HepG2 (cell line): ENCODE results near the gene TUBB. TPM values are rescaled to one million over a fixed set of nuclear protein-coding genes. Genes with fewer than 3 reads are reported as not detected.
A peak's percentile ranks its signal among the peaks of the same experiment; 100 is the strongest.

ENCODE experiments used
- ATAC-seq: fragments of 200-7000 bp; cut with Tn5 transposase; 3 replicates; pipeline ENCODE4 v1.9.1; 2020; ENCODE audit warnings: mild to moderate bottlenecking, moderate library complexity
- BruUV-seq: library from RNA; stranded (reverse); fragments of 400-500 nt; replicated peaks from 2 replicates; lab custom pipeline; 2021; lab: Mats Ljungman, UMichigan
- CTCF ChIA-PET: fragments of 300-600 bp; formaldehyde crosslinking; extraction: SDS; loops from one replicate; lab custom pipeline; 2021; ENCODE audit warnings: low total read pairs, inconsistent platforms, low intra/inter-chr PET ratio; lab: Yijun Ruan, JAX
- POLR2A ChIA-PET: fragments of 350-600 bp; sonication (Branson Sonifier 250); formaldehyde crosslinking; loops from one replicate; lab custom pipeline; 2020; ENCODE audit warnings: antibody characterized with exemption, inconsistent platforms; lab: Yijun Ruan, JAX
- DNase-seq: peaks from one replicate; pipeline ENCODE4 v3.0.0-alpha.2; 2015; ENCODE audit warnings: low spot score
- FAIRE-seq: peaks from 3 replicates; lab custom pipeline; 2011; peaks lifted over from hg19 to GRCh38; lab: Jason Lieb, UNC
- H2AFZ ChIP-seq: one replicate; pipeline ENCODE4 v1.6.1; 2011; ENCODE audit warnings: low read length, inconsistent platforms
- H3K27ac ChIP-seq: fragments of 300-600 bp; 3 replicates; pipeline ENCODE4 v1.8.0; 2011; ENCODE audit warnings: mixed run types, mild to moderate bottlenecking, mixed read lengths, low read length, inconsistent platforms; ENCODE audit not compliant: insufficient read depth; ENCODE audit errors: extremely low read length
- H3K27me3 ChIP-seq, 2 experiments: fragments of 200-600 bp in 1 of 2; 2 replicates in 1 of 2; 3 replicates in 1 of 2; pipeline versions ENCODE4 v1.6.0 to v1.8.0; 2011; ENCODE audit warnings: low read length in 2 of 2, mild to moderate bottlenecking in 2 of 2, moderate library complexity in 2 of 2, inconsistent platforms in 1 of 2; ENCODE audit not compliant: insufficient read depth in 2 of 2, control insufficient read depth in 1 of 2
- H3K36me3 ChIP-seq, 2 experiments: fragments of 200-600 bp in 1 of 2; replicated peaks in 1 of 2; 2 replicates in 1 of 2; 3 replicates in 1 of 2; pipeline versions ENCODE4 v1.5.1 to v1.8.0; 2011; ENCODE audit warnings: low read length in 2 of 2, inconsistent platforms in 1 of 2; ENCODE audit not compliant: insufficient read depth in 2 of 2, control insufficient read depth in 1 of 2
- H3K4me1 ChIP-seq: 2 replicates; pipeline ENCODE4 v1.5.1; 2012; ENCODE audit warnings: low read length, inconsistent platforms; ENCODE audit not compliant: insufficient read depth
- H3K4me2 ChIP-seq: 2 replicates; pipeline ENCODE4 v1.6.0; 2011; ENCODE audit warnings: low read depth, low read length, inconsistent platforms
- H3K4me3 ChIP-seq, 3 experiments: fragments of 200-600 bp in 1 of 3; sonication (generic), shearing (Covaris generic) in 1 of 3; replicated peaks in 1 of 3; 2 replicates each; pipeline ENCODE4 v1.5.1; 2011 to 2016; ENCODE audit warnings: low read length in 3 of 3, inconsistent platforms in 2 of 3, low read depth in 2 of 3, mild to moderate bottlenecking in 2 of 3, control low read depth in 1 of 3, mixed read lengths in 1 of 3; ENCODE audit not compliant: insufficient read depth in 1 of 3
- H3K79me2 ChIP-seq: one replicate; pipeline ENCODE4 v1.6.1; 2011; ENCODE audit warnings: low read length, inconsistent platforms; ENCODE audit not compliant: insufficient read depth
- H3K9ac ChIP-seq: 2 replicates; pipeline ENCODE4 v1.6.0; 2011; ENCODE audit warnings: mild to moderate bottlenecking, low read depth, low read length, inconsistent platforms; ENCODE audit not compliant: insufficient read depth
- H3K9me3 ChIP-seq: 2 replicates; pipeline ENCODE4 v1.5.1; 2012; ENCODE audit warnings: mild to moderate bottlenecking, low read length
- H4K20me1 ChIP-seq: 2 replicates; pipeline ENCODE4 v1.6.0; 2011; ENCODE audit warnings: inconsistent platforms, mild to moderate bottlenecking, low read length, moderate library complexity; ENCODE audit not compliant: insufficient read depth
- BRD4 ChIP-seq: sonication (generic); formaldehyde crosslinking; IDR thresholded peaks from 2 replicates; pipeline ENCODE4 v1.4.0; 2020; ENCODE audit warnings: missing genetic modification reagents
- CHCHD3 ChIP-seq: sonication (generic); formaldehyde crosslinking; IDR thresholded peaks from 2 replicates; pipeline ENCODE4 v1.8.0; 2022; ENCODE audit warnings: mild to moderate bottlenecking, missing genetic modification reagents, moderate library complexity
- DMAP1 ChIP-seq: IDR thresholded peaks from 2 replicates; pipeline ENCODE4 v1.6.1; 2016
- DNMT3B ChIP-seq: conservative IDR thresholded peaks from 2 replicates; pipeline ENCODE4 v1.6.1; 2016; ENCODE audit warnings: missing biosample characterization, control low read depth
- GABPA ChIP-seq, 2 experiments: IDR thresholded peaks; 2 replicates each; pipeline ENCODE4 v1.6.1; 2011 to 2016; ENCODE audit warnings: low read depth in 2 of 2, low read length in 1 of 2, missing biosample characterization in 1 of 2, missing genetic modification characterization in 1 of 2
- KLF13 ChIP-seq: sonication (generic); formaldehyde crosslinking; IDR thresholded peaks from 2 replicates; pipeline ENCODE4 v1.4.0; 2020; ENCODE audit warnings: mild to moderate bottlenecking, missing genetic modification reagents
- KLF6 ChIP-seq: IDR thresholded peaks from 2 replicates; pipeline ENCODE4 v1.8.0; 2016; ENCODE audit warnings: missing biosample characterization, missing genetic modification reagents
- MAF1 ChIP-seq: sonication (generic); formaldehyde crosslinking; IDR thresholded peaks from 2 replicates; pipeline ENCODE4 v1.5.0; 2020; ENCODE audit warnings: missing genetic modification reagents, borderline replicate concordance
- NAIF1 ChIP-seq: sonication (generic); formaldehyde crosslinking; IDR thresholded peaks from 2 replicates; pipeline ENCODE4 v1.5.0; 2020; ENCODE audit warnings: mild to moderate bottlenecking, missing genetic modification reagents, borderline replicate concordance
- NFYC ChIP-seq: IDR thresholded peaks from 2 replicates; pipeline ENCODE4 v1.6.1; 2016; ENCODE audit warnings: missing genetic modification reagents, missing compliant biosample characterization
- RARG ChIP-seq: sonication (generic); formaldehyde crosslinking; IDR thresholded peaks from 2 replicates; pipeline ENCODE4 v1.4.0; 2020; ENCODE audit warnings: low read depth, mild to moderate bottlenecking, missing genetic modification reagents
- RORA ChIP-seq: sonication (generic); formaldehyde crosslinking; IDR thresholded peaks from 2 replicates; pipeline ENCODE4 v1.5.0; 2020; ENCODE audit warnings: mild to moderate bottlenecking, missing genetic modification reagents, moderate library complexity
- ZMYM2 ChIP-seq: sonication (generic); formaldehyde crosslinking; IDR thresholded peaks from 2 replicates; pipeline ENCODE4 v1.8.0; 2022; ENCODE audit warnings: mild to moderate bottlenecking, missing genetic modification reagents
- ZNF17 ChIP-seq: sonication (generic); formaldehyde crosslinking; IDR thresholded peaks from 2 replicates; pipeline ENCODE4 v1.5.0; 2020; ENCODE audit warnings: mild to moderate bottlenecking, missing genetic modification reagents
- ZNF253 ChIP-seq: sonication (generic); formaldehyde crosslinking; IDR thresholded peaks from 2 replicates; pipeline ENCODE4 v1.8.0; 2022; ENCODE audit warnings: mild to moderate bottlenecking, missing genetic modification reagents, borderline replicate concordance
- ZNF282 ChIP-seq: fragments of 450-650 bp; IDR thresholded peaks from 2 replicates; pipeline ENCODE4 v1.6.1; 2018; ENCODE audit not compliant: partially characterized antibody
- ZNF547 ChIP-seq: sonication (generic); formaldehyde crosslinking; IDR thresholded peaks from 2 replicates; pipeline ENCODE4 v1.5.1; 2020; ENCODE audit warnings: mild to moderate bottlenecking, missing genetic modification reagents
- ZNF674 ChIP-seq: sonication (generic); formaldehyde crosslinking; IDR thresholded peaks from 2 replicates; pipeline ENCODE4 v1.5.0; 2020; ENCODE audit warnings: low read depth, mild to moderate bottlenecking, missing genetic modification reagents
- ZNF75D ChIP-seq: sonication (generic); formaldehyde crosslinking; IDR thresholded peaks from 2 replicates; pipeline ENCODE4 v1.8.1; 2023; ENCODE audit warnings: missing genetic modification reagents, mild to moderate bottlenecking, borderline replicate concordance
- ZNF766 ChIP-seq: sonication (generic); formaldehyde crosslinking; IDR thresholded peaks from 2 replicates; pipeline ENCODE4 v1.5.0; 2020; ENCODE audit warnings: missing genetic modification reagents, borderline replicate concordance
- WGBS: methylation state at CpG from one replicate; pipeline ENCODE4 v1.1.6; 2017; ENCODE audit warnings: low lambda C conversion rate; 5-methylcytosine and 5-hydroxymethylcytosine counted together
- in situ Hi-C: cut with HindIII; loops from 2 replicates; pipeline ENCODE4 v1.10.0; 2017; ENCODE audit warnings: low pct_unique_long_range_greater_than_20kb; ENCODE audit not compliant: extremely low pct_ligation_motif_present
- intact Hi-C: fragments of 100-400 bp; cut with micrococcal nuclease; formaldehyde crosslinking; loops from one replicate; pipeline ENCODE4 v1.10.0; 2022; ENCODE audit not compliant: unreplicated experiment
- polyA plus RNA-seq, 8 experiments: library from polyadenylated mRNA; depleted of rRNA in 3 of 8; stranded (reverse) in 7 of 8; unstranded in 1 of 8; fragments of >200 nt; fragmentation: Illumina TruSeq in 4 of 8; extraction: Trizol in 4 of 8; gene quantifications; 2 replicates each; pipeline versions ENCODE4 v1.2.1 to v1.2.3, GENCODE V29; 2011 to 2016; ENCODE audit warnings: low read depth in 4 of 8, missing spikeins in 1 of 8, mixed read lengths in 1 of 8; ENCODE audit not compliant: insufficient read depth in 1 of 8
- total RNA-seq, 5 experiments: library from RNA; depleted of rRNA; stranded (reverse); fragments of >200 nt; fragmentation: Illumina TruSeq; extraction: Trizol; gene quantifications; 2 replicates each; pipeline ENCODE4 v1.2.3, GENCODE V29; 2016; ENCODE audit warnings: low read depth in 1 of 5
- TF ChIP-seq, protein P1 (sequence below): sonication (generic); formaldehyde crosslinking; IDR thresholded peaks from 2 replicates; pipeline ENCODE4 v1.5.1; 2020; ENCODE audit warnings: mild to moderate bottlenecking, missing genetic modification reagents, borderline replicate concordance
- TF ChIP-seq, protein P2 (sequence below): IDR thresholded peaks from 2 replicates; pipeline ENCODE4 v1.6.1; 2016; ENCODE audit warnings: missing compliant biosample characterization, missing genetic modification reagents, borderline replicate concordance

TUBB gene
- total and polyA plus RNA-seq, 2 of the 13 experiments (the other 11 are each of a cell fraction or from before 2014, with no cell fraction given) = 911 to 1,163 TPM

DNA sequence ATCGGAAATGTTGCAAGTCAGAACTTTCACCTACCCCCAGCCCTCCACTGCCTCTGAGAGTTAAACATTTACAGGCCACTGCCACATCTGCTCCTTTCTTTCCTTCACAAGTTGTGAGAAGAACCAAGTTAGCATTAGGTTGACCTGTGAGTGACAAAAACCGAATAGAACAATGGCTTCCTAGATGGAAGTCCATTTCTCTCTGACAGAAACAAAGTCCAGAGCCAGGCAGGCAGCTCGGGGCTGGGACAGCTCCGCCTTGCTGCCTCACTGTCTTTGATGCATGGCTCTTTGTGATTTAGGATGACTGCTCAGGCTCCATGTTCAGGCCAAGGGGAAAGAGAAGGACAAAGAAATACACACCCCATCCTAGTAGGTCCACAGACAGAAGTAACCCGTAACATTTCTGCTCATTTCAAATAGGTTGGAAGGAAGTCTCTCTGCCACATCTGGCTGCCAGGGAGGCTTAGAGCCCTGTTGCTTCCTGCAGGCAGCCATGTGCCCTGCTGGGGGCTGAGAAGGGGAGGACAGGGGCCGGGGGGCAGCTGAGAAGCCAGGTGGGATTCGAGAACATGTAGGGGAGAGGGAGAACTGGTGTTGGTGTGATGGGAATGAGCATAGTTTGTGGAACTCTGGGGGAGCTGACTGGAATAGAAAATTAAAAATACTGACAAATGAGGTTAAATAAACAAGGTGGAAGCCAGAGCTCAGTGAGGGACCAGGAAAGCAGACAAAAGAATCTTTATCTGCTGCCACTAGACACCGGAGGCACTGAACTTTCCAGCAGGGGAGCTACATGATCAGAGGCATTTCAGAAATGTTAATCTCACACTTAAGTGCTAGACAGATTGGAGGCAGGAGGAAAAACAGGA, 43.7 kb downstream of the TUBB start:
- intact Hi-C loops (loop anchor here (1.0 kb wide), 2 partner anchors 20 to 63 kb away; partner anchors contain the start of gene IER3), in situ Hi-C loops (no loop called here)
- H3K36me3 ChIP-seq = no peaks in the 10 kb centered on the region
- no peaks in the 10 kb centered on the region for H3K27me3 ChIP-seq
- POLR2A ChIA-PET = interaction anchor here (0.8 to 11.8 kb wide), 29 partner anchors 9 to 149 kb away, joined by 3 to 414 read pairs (median 6); partner anchors contain the start of genes DHX16, FLOT1, IER3 and MDC1
- H3K9me3 ChIP-seq = no peaks in the 10 kb centered on the region
- peaks cover 100% of the 10 kb centered on the region for H3K4me1 ChIP-seq
- under 1% methylated on average over 8 of the region's 8 CpGs for WGBS
- FAIRE-seq = peak; percentile 95
- H3K79me2 ChIP-seq = no peaks in the 10 kb centered on the region
- H2AFZ ChIP-seq = no peak overlapping the region
- CTCF ChIA-PET = interaction anchor here (1.1 kb wide), 1 partner anchor 64 kb away, joined by 3 read pairs; no protein-coding TSS in a partner anchor
- peak overlapping the region; percentile 85 for H3K4me2 ChIP-seq
- peak; percentile 86 for ATAC-seq
- H4K20me1 ChIP-seq = no peaks in the 10 kb centered on the region
- H3K4me3 ChIP-seq = peak overlapping the region; percentile 17 to 62 (median 38); a peak in 5 of 6 replicates
- H3K27ac ChIP-seq = peak overlapping the region; percentile 98
- peak overlapping the region; percentile 87 for H3K9ac ChIP-seq
- peak; percentile 99 for DNase-seq
- no TSS peak for BruUV-seq
- TF ChIP-seq ZNF282 (no peak), ZMYM2 (CRISPR knock-in tag) (peak; percentile 54; the same call in 1 of the 2 replicates), RARG (CRISPR knock-in tag) (no peak), KLF13 (CRISPR knock-in tag) (0 out of 2 replicates have a peak, but pooled peaks have one; percentile 41), ZNF547 (CRISPR knock-in tag) (peak; percentile 55; the same call in 1 of the 2 replicates), DNMT3B (peak; percentile 83), ZNF75D (no peak), DMAP1 (peak; percentile 40; the same call in 1 of the 2 replicates), ZNF253 (CRISPR knock-in tag) (peak; percentile 65; the same call in 1 of the 2 replicates), GABPA (IDR thresholded peaks at IDR 0.05; ENCODE audit: low read depth, low read length) (no peak), GABPA (CRISPR knock-in tag; IDR thresholded peaks at IDR 0.05; ENCODE audit: low read depth) (peak; percentile 71), NAIF1 (CRISPR knock-in tag) (peak; percentile 81; the same call in 1 of the 2 replicates), NFYC (peak; percentile 33; the same call in 1 of the 2 replicates), BRD4 (CRISPR knock-in tag) (peak; percentile 91), CHCHD3 (CRISPR knock-in tag) (peak; percentile 70), ZNF674 (0 out of 2 replicates have a peak, but pooled peaks have one; percentile 63), KLF6 (CRISPR knock-in tag) (peak; percentile 56), ZNF17 (CRISPR knock-in tag) (no peak), MAF1 (CRISPR knock-in tag) (no peak; the same call in 1 of the 2 replicates), RORA (CRISPR knock-in tag) (0 out of 2 replicates have a peak, but pooled peaks have one; percentile 38), ZNF766 (no peak)
- TF ChIP-seq, protein P1, sequence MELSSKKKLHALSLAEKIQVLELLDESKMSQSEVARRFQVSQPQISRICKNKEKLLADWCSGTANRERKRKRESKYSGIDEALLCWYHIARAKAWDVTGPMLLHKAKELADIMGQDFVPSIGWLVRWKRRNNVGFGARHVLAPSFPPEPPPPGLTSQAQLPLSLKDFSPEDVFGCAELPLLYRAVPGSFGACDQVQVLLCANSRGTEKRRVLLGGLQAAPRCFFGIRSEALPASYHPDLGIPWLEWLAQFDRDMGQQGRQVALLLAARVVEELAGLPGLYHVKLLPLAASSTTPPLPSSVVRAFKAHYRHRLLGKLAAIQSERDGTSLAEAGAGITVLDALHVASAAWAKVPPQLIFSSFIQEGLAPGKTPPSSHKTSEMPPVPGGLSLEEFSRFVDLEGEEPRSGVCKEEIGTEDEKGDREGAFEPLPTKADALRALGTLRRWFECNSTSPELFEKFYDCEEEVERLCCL (CRISPR knock-in tag) = peak; percentile 88
- TF ChIP-seq, protein P2, sequence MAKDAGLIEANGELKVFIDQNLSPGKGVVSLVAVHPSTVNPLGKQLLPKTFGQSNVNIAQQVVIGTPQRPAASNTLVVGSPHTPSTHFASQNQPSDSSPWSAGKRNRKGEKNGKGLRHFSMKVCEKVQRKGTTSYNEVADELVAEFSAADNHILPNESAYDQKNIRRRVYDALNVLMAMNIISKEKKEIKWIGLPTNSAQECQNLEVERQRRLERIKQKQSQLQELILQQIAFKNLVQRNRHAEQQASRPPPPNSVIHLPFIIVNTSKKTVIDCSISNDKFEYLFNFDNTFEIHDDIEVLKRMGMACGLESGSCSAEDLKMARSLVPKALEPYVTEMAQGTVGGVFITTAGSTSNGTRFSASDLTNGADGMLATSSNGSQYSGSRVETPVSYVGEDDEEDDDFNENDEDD (CRISPR knock-in tag) = peak; percentile 70; the same call in 1 of the 2 replicates
